Hepatocyte (in vitro differentiated cells): ENCODE data around the gene AAK1.

Experiments used
- CTCF ChIP-seq: fragments of 200-600 bp; sonication (generic); IDR thresholded peaks from 2 replicates; pipeline ENCODE4 v1.5.1; 2016; ENCODE audit warnings: antibody characterized with exemption, mild to moderate bottlenecking; ENCODE audit not compliant: poor library complexity
- EZH2phosphoT487 ChIP-seq: fragments of 200-600 bp; sonication (generic); IDR thresholded peaks from one replicate; pipeline ENCODE4 v1.6.1; 2018; ENCODE audit warnings: antibody characterized with exemption, mild to moderate bottlenecking, low read depth, moderate library complexity; ENCODE audit not compliant: unreplicated experiment, severe bottlenecking

DNA sequence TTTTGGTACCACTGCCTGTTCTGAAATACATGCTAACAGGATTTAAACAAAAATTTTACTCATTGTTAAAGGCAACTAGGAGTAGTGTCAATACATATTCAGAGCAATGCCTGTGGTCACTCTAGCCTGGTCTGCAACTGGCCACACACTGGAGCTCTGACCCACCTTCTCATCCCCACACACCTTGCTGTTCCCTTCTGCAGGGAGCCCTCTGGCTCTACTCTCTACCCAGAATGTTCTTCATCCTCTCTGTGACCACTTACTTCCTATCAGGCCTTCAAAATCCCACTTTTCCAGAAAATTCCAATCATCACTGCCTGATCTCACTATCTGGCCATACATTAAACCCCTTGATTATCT is 104.0 kb downstream of the AAK1 start:
- TF ChIP-seq CTCF (no peak), EZH2phosphoT487 (no peak)
